GM23338 (cell line): Measurements from ENCODE around the gene BCAS3. TPM values are rescaled to one million over a fixed set of nuclear protein-coding genes. Genes with fewer than 3 reads are reported as not detected.

Source experiments
- ATAC-seq: fragments of 200-7000 bp; cut with Tn5 transposase; 3 replicates; pipeline ENCODE4 v1.9.1; 2020
- DNase-seq: peaks from one replicate; pipeline ENCODE4 v3.0.0-alpha.2; 2015; ENCODE audit warnings: low spot score
- H2AFZ ChIP-seq: fragments of 200-600 bp; sonication (generic); 2 replicates; pipeline ENCODE4 v1.8.0; 2016; ENCODE audit warnings: antibody characterized with exemption, mild to moderate bottlenecking, moderate library complexity
- H3F3A ChIP-seq: fragments of 200-600 bp; sonication (generic); replicated peaks from 2 replicates; pipeline ENCODE4 v1.8.0; 2017; ENCODE audit warnings: antibody characterized with exemption, mixed run types, low read depth
- H3K27ac ChIP-seq: fragments of 200-600 bp; sonication (generic); 2 replicates; pipeline ENCODE4 v1.6.1; 2016; ENCODE audit warnings: low read depth
- H3K27me3 ChIP-seq: fragments of 200-600 bp; sonication (generic); 2 replicates; pipeline ENCODE4 v1.8.0; 2016; ENCODE audit warnings: mild to moderate bottlenecking, mixed run types, moderate library complexity; ENCODE audit not compliant: insufficient read depth
- H3K36me3 ChIP-seq: fragments of 200-600 bp; sonication (generic); 2 replicates; pipeline ENCODE4 v1.8.0; 2016; ENCODE audit warnings: mild to moderate bottlenecking; ENCODE audit not compliant: insufficient read depth
- H3K4me1 ChIP-seq: fragments of 200-600 bp; sonication (generic); 2 replicates; pipeline ENCODE4 v1.8.0; 2016; ENCODE audit warnings: mild to moderate bottlenecking, moderate library complexity; ENCODE audit not compliant: insufficient read depth
- H3K4me2 ChIP-seq: fragments of 200-600 bp; sonication (generic); 2 replicates; pipeline ENCODE4 v1.7.1; 2017; ENCODE audit warnings: mixed run types
- H3K4me3 ChIP-seq: fragments of 200-600 bp; sonication (generic); 2 replicates; pipeline ENCODE4 v1.6.1; 2016; ENCODE audit warnings: mixed run types
- H3K79me2 ChIP-seq: fragments of 200-600 bp; sonication (generic); replicated peaks from 2 replicates; pipeline ENCODE4 v1.8.0; 2017; ENCODE audit warnings: mild to moderate bottlenecking; ENCODE audit not compliant: insufficient read depth
- H3K9me2 ChIP-seq: fragments of 200-600 bp; sonication (generic); 2 replicates; pipeline ENCODE4 v1.8.0; 2017; ENCODE audit not compliant: insufficient read depth
- H4K20me1 ChIP-seq: fragments of 200-600 bp; sonication (generic); replicated peaks from 2 replicates; pipeline ENCODE4 v1.8.0; 2017; ENCODE audit warnings: mild to moderate bottlenecking; ENCODE audit not compliant: insufficient read depth
- H3K27ac Mint-ChIP-seq: 2 replicates; pipeline ENCODE4 v1.8.0; 2020; ENCODE audit warnings: inconsistent platforms, mild to moderate bottlenecking, moderate library complexity, mixed read lengths
- H3K27me3 Mint-ChIP-seq: 3 replicates; pipeline ENCODE4 v1.8.0; 2022; ENCODE audit warnings: low read depth, mild to moderate bottlenecking, moderate library complexity, mixed read lengths, inconsistent platforms; ENCODE audit not compliant: insufficient read depth, poor library complexity
- H3K36me3 Mint-ChIP-seq: 3 replicates; pipeline ENCODE4 v1.8.0; 2021; ENCODE audit warnings: low read depth, mild to moderate bottlenecking, inconsistent platforms, moderate library complexity, mixed read lengths
- H3K4me1 Mint-ChIP-seq: 3 replicates; pipeline ENCODE4 v1.8.0; 2020; ENCODE audit warnings: mild to moderate bottlenecking, inconsistent platforms, mixed read lengths
- H3K4me3 Mint-ChIP-seq: 3 replicates; pipeline ENCODE4 v1.8.0; 2021; ENCODE audit warnings: moderate library complexity, mild to moderate bottlenecking, inconsistent platforms, mixed read lengths
- H3K9me3 Mint-ChIP-seq: 3 replicates; pipeline ENCODE4 v1.8.0; 2020; ENCODE audit warnings: moderate library complexity, mild to moderate bottlenecking, inconsistent platforms, mixed read lengths
- polyA plus RNA-seq: library from polyadenylated mRNA; unstranded; fragments of >200 nt; fragmentation: Nextera tagmentation; extraction: Ambion mirVana; gene quantifications from 2 replicates; pipeline ENCODE4 v1.2.1, GENCODE V29; 2016
- total RNA-seq: library from RNA; depleted of rRNA; stranded (reverse); fragments of >200 nt; shearing (Covaris generic); gene quantifications from 2 replicates; pipeline ENCODE4 v1.2.3, GENCODE V29; 2014
- TF ChIP-seq, protein P1 (sequence below), 2 experiments: fragments of 200-600 bp in 1 of 2; sonication (generic) in 1 of 2; conservative IDR thresholded peaks; 2 replicates each; pipeline versions ENCODE4 v1.5.1 to v1.6.1; 2016 to 2017; ENCODE audit warnings: antibody characterized with exemption in 2 of 2, low read depth in 2 of 2, mild to moderate bottlenecking in 2 of 2, moderate library complexity in 1 of 2
- TF ChIP-seq, protein P2 (sequence below): fragments of 250-450 bp; sonication (Bioruptor Pico); IDR thresholded peaks from 2 replicates; pipeline ENCODE4 v1.5.0; 2020; ENCODE audit warnings: mild to moderate bottlenecking, moderate library complexity
- TF ChIP-seq, protein P3 (sequence below): IDR thresholded peaks from one replicate; pipeline ENCODE4 v1.6.1; 2018; ENCODE audit warnings: antibody characterized with exemption; ENCODE audit not compliant: unreplicated experiment

BCAS3 gene
- total and polyA plus RNA-seq, 2 experiments from 2014 or later: 8.2 to 28.0 TPM

DNA sequence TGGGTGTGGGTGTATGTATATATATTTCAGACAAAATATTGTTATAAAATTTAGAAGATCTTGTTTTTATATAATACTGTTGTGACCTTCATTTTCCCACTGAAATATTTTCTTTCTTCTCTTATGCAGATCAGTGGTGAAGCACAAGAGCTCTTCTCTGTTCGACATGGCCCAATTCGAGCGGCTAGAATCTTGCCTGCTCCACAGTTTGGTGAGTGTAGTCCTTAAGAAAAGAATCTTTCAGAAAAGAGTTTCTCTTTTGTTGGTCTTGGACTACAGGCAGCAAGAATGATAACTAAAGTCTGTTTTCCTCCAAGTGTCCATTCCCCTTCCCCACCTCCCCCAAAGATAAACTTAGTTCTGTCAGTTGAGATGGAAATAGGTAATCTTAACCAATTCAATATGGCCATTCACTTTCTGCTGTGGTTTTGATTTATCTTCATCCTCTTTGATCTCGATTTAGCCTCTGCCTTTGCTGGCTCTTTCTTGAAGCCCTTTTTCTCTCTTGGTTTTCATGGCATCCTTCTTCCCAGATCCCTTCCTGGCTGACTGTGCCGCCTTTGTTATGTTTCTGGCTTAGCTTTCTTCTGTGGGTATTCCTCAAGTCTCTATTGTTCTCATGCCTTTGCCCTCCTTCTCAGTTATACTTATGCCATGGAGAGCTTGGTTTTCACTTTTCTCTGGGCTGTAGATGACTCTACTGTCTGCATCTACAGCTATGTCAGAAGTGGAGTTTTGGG, 69.6 kb downstream of the BCAS3 start:
- no peaks in the 10 kb centered on the region for H3K9me2 ChIP-seq
- H3K4me3 ChIP-seq: no peak overlapping the region
- ATAC-seq (peak; percentile 98), DNase-seq (peak; percentile 71)
- H3K27me3 Mint-ChIP-seq: peaks cover 5% of the 10 kb centered on the region
- no peaks in the 10 kb centered on the region for H3K27me3 ChIP-seq
- TF ChIP-seq, protein P1, sequence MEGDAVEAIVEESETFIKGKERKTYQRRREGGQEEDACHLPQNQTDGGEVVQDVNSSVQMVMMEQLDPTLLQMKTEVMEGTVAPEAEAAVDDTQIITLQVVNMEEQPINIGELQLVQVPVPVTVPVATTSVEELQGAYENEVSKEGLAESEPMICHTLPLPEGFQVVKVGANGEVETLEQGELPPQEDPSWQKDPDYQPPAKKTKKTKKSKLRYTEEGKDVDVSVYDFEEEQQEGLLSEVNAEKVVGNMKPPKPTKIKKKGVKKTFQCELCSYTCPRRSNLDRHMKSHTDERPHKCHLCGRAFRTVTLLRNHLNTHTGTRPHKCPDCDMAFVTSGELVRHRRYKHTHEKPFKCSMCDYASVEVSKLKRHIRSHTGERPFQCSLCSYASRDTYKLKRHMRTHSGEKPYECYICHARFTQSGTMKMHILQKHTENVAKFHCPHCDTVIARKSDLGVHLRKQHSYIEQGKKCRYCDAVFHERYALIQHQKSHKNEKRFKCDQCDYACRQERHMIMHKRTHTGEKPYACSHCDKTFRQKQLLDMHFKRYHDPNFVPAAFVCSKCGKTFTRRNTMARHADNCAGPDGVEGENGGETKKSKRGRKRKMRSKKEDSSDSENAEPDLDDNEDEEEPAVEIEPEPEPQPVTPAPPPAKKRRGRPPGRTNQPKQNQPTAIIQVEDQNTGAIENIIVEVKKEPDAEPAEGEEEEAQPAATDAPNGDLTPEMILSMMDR (conservative IDR thresholded peaks at IDR 0.05; ENCODE audit: low read depth in 2 of 2): no peak
- TF ChIP-seq, protein P2, sequence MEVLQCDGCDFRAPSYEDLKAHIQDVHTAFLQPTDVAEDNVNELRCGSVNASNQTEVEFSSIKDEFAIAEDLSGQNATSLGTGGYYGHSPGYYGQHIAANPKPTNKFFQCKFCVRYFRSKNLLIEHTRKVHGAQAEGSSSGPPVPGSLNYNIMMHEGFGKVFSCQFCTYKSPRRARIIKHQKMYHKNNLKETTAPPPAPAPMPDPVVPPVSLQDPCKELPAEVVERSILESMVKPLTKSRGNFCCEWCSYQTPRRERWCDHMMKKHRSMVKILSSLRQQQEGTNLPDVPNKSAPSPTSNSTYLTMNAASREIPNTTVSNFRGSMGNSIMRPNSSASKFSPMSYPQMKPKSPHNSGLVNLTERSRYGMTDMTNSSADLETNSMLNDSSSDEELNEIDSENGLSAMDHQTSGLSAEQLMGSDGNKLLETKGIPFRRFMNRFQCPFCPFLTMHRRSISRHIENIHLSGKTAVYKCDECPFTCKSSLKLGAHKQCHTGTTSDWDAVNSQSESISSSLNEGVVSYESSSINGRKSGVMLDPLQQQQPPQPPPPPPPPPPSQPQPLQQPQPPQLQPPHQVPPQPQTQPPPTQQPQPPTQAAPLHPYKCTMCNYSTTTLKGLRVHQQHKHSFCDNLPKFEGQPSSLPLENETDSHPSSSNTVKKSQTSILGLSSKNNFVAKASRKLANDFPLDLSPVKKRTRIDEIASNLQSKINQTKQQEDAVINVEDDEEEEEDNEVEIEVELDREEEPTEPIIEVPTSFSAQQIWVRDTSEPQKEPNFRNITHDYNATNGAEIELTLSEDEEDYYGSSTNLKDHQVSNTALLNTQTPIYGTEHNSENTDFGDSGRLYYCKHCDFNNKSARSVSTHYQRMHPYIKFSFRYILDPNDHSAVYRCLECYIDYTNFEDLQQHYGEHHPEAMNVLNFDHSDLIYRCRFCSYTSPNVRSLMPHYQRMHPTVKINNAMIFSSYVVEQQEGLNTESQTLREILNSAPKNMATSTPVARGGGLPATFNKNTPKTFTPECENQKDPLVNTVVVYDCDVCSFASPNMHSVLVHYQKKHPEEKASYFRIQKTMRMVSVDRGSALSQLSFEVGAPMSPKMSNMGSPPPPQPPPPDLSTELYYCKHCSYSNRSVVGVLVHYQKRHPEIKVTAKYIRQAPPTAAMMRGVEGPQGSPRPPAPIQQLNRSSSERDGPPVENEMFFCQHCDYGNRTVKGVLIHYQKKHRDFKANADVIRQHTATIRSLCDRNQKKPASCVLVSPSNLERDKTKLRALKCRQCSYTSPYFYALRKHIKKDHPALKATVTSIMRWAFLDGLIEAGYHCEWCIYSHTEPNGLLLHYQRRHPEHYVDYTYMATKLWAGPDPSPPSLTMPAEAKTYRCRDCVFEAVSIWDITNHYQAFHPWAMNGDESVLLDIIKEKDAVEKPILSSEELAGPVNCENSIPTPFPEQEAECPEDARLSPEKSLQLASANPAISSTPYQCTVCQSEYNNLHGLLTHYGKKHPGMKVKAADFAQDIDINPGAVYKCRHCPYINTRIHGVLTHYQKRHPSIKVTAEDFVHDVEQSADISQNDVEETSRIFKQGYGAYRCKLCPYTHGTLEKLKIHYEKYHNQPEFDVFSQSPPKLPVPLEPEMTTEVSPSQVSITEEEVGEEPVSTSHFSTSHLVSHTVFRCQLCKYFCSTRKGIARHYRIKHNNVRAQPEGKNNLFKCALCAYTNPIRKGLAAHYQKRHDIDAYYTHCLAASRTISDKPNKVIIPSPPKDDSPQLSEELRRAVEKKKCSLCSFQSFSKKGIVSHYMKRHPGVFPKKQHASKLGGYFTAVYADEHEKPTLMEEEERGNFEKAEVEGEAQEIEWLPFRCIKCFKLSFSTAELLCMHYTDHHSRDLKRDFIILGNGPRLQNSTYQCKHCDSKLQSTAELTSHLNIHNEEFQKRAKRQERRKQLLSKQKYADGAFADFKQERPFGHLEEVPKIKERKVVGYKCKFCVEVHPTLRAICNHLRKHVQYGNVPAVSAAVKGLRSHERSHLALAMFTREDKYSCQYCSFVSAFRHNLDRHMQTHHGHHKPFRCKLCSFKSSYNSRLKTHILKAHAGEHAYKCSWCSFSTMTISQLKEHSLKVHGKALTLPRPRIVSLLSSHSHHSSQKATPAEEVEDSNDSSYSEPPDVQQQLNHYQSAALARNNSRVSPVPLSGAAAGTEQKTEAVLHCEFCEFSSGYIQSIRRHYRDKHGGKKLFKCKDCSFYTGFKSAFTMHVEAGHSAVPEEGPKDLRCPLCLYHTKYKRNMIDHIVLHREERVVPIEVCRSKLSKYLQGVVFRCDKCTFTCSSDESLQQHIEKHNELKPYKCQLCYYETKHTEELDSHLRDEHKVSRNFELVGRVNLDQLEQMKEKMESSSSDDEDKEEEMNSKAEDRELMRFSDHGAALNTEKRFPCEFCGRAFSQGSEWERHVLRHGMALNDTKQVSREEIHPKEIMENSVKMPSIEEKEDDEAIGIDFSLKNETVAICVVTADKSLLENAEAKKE: peak; percentile 92
- TF ChIP-seq, protein P3, sequence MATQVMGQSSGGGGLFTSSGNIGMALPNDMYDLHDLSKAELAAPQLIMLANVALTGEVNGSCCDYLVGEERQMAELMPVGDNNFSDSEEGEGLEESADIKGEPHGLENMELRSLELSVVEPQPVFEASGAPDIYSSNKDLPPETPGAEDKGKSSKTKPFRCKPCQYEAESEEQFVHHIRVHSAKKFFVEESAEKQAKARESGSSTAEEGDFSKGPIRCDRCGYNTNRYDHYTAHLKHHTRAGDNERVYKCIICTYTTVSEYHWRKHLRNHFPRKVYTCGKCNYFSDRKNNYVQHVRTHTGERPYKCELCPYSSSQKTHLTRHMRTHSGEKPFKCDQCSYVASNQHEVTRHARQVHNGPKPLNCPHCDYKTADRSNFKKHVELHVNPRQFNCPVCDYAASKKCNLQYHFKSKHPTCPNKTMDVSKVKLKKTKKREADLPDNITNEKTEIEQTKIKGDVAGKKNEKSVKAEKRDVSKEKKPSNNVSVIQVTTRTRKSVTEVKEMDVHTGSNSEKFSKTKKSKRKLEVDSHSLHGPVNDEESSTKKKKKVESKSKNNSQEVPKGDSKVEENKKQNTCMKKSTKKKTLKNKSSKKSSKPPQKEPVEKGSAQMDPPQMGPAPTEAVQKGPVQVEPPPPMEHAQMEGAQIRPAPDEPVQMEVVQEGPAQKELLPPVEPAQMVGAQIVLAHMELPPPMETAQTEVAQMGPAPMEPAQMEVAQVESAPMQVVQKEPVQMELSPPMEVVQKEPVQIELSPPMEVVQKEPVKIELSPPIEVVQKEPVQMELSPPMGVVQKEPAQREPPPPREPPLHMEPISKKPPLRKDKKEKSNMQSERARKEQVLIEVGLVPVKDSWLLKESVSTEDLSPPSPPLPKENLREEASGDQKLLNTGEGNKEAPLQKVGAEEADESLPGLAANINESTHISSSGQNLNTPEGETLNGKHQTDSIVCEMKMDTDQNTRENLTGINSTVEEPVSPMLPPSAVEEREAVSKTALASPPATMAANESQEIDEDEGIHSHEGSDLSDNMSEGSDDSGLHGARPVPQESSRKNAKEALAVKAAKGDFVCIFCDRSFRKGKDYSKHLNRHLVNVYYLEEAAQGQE: no peak
- peaks cover 7% of the 10 kb centered on the region for H3K36me3 Mint-ChIP-seq
- H3K9me3 Mint-ChIP-seq: peaks cover 9% of the 10 kb centered on the region
- H3K27ac ChIP-seq: peak overlapping the region; percentile 43
- H3F3A ChIP-seq: no peaks in the 10 kb centered on the region
- H3K79me2 ChIP-seq: no peaks in the 10 kb centered on the region
- peaks cover 45% of the 10 kb centered on the region for H3K4me1 ChIP-seq
- no peaks in the 10 kb centered on the region for H3K36me3 ChIP-seq
- H2AFZ ChIP-seq: no peak overlapping the region; the same call in 1 of the 2 replicates
- H3K27ac Mint-ChIP-seq: peak overlapping the region; percentile 88
- peaks cover 39% of the 10 kb centered on the region for H3K4me1 Mint-ChIP-seq
- H3K4me3 Mint-ChIP-seq: peak overlapping the region; percentile 27
- H4K20me1 ChIP-seq: no peaks in the 10 kb centered on the region
- peak overlapping the region; percentile 28; the same call in 1 of the 2 replicates for H3K4me2 ChIP-seq
